PC-9 (cell line): ENCODE results near the gene BCL11A. TPM values are rescaled to one million over a fixed set of nuclear protein-coding genes. Genes with fewer than 3 reads are reported as not detected.

ENCODE experiments used
- BruUV-seq: library from RNA; stranded (reverse); fragments of 400-500 nt; replicated peaks from 2 replicates; lab custom pipeline; 2021; lab: Mats Ljungman, UMichigan
- CTCF ChIA-PET: fragments of 300-600 bp; sonication (Branson Sonifier 250); formaldehyde crosslinking; loops from one replicate; lab custom pipeline; 2022; ENCODE audit warnings: antibody characterized with exemption; lab: Charles Lee
- POLR2A ChIA-PET: fragments of 300-600 bp; sonication (Branson Sonifier 250); formaldehyde crosslinking; loops from one replicate; lab custom pipeline; 2022; ENCODE audit warnings: antibody characterized with exemption; ENCODE audit not compliant: unreplicated experiment; lab: Charles Lee
- DNase-seq, 2 experiments: peaks; one replicate each; pipeline versions ENCODE4 v3.0.0 to v3.0.0-alpha.2; 2015 to 2022; ENCODE audit warnings: mixed read lengths in 1 of 2
- H2AFZ ChIP-seq: fragments of 200-600 bp; sonication (generic); 2 replicates; pipeline ENCODE4 v1.8.1; 2017; ENCODE audit warnings: antibody characterized with exemption
- H3F3A ChIP-seq: fragments of 200-600 bp; sonication (generic); 2 replicates; pipeline ENCODE4 v1.8.1; 2017; ENCODE audit warnings: antibody characterized with exemption, mild to moderate bottlenecking, low read depth; ENCODE audit not compliant: insufficient read depth
- H3K27ac ChIP-seq: fragments of 200-600 bp; sonication (generic); 2 replicates; pipeline ENCODE4 v1.6.1; 2016; ENCODE audit warnings: mixed run types
- H3K27me3 ChIP-seq: fragments of 200-600 bp; sonication (generic); 2 replicates; pipeline ENCODE4 v1.6.1; 2016; ENCODE audit warnings: low read depth, mixed run types; ENCODE audit not compliant: insufficient read depth
- H3K36me3 ChIP-seq: fragments of 200-600 bp; sonication (generic); 2 replicates; pipeline ENCODE4 v1.6.1; 2016; ENCODE audit warnings: low read depth, mixed run types
- H3K4me1 ChIP-seq: fragments of 200-600 bp; sonication (generic); replicated peaks from 2 replicates; pipeline ENCODE4 v1.6.1; 2016; ENCODE audit warnings: mixed run types; ENCODE audit not compliant: insufficient read depth
- H3K4me2 ChIP-seq: fragments of 200-600 bp; sonication (generic); 2 replicates; pipeline ENCODE4 v1.6.1; 2017; ENCODE audit warnings: mixed run types
- H3K4me3 ChIP-seq: fragments of 200-600 bp; sonication (generic); 2 replicates; pipeline ENCODE4 v1.6.1; 2016; ENCODE audit warnings: mixed run types
- H3K79me2 ChIP-seq: fragments of 200-600 bp; sonication (generic); 2 replicates; pipeline ENCODE4 v1.6.1; 2017; ENCODE audit warnings: low read depth, mixed run types
- H3K9me2 ChIP-seq: fragments of 200-600 bp; sonication (generic); 2 replicates; pipeline ENCODE4 v1.8.1; 2017; ENCODE audit warnings: mild to moderate bottlenecking; ENCODE audit not compliant: insufficient read depth
- H3K9me3 ChIP-seq: fragments of 200-600 bp; sonication (generic); 2 replicates; pipeline ENCODE4 v1.8.1; 2016; ENCODE audit warnings: low read depth; ENCODE audit not compliant: insufficient read depth
- H4K20me1 ChIP-seq: fragments of 200-600 bp; sonication (generic); 2 replicates; pipeline ENCODE4 v1.8.1; 2017; ENCODE audit not compliant: insufficient read depth
- EZH2 ChIP-seq: fragments of 200-600 bp; sonication (generic); IDR thresholded peaks from 2 replicates; pipeline ENCODE4 v1.8.0; 2017; ENCODE audit warnings: antibody characterized with exemption, low read depth
- intact Hi-C: fragments of 100-400 bp; cut with micrococcal nuclease; formaldehyde crosslinking; loops from one replicate; pipeline ENCODE4 v1.10.0; 2022; ENCODE audit not compliant: unreplicated experiment
- total RNA-seq: library from RNA; stranded (reverse); gene quantifications from 2 replicates; pipeline ENCODE4 v1.2.3, GENCODE V29; 2021
- TF ChIP-seq, protein P1 (sequence below): fragments of 200-600 bp; sonication (generic); conservative IDR thresholded peaks from 2 replicates; pipeline ENCODE4 v1.6.1; 2017; ENCODE audit warnings: mixed run types, antibody characterized with exemption, mild to moderate bottlenecking, moderate library complexity

The BCL11A gene
- total RNA-seq, 1 experiment from 2014 or later, result not detected

DNA sequence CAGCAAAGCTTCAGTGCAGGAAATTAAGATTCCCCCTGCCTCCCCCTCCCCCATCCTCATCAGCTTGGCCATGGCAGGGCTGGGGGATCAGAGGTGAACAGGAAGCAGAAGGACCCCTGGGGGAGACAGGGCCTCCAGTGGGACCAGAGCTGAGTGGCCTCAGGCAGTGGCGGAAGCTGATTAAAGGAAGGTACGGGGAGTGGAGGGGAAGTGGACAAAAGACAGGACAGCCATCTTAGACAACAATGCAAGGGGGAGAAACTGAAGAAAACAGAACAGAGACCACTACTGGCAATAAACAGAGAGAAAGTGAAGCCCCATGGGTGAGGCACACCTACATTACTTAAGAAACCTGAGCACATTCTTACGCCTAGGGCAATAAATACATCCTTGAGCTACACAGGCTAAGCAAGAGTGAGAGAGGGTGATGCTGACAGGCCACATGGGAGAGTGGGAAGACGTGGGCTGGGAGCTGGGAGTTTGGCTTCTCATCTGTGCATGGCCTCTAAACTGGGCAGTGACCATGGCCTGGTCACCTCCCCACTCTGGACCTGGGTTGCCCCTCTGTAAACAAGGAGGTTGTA, 59.6 kb downstream of the BCL11A start:
- POLR2A ChIA-PET, result no interaction called here
- Histone ChIP-seq H2AFZ (no peak overlapping the region), H3K9me3 (no peaks in the 10 kb centered on the region), H3K27me3 (peaks cover 94% of the 10 kb centered on the region), H3K27ac (no peak overlapping the region), H3K36me3 (no peaks in the 10 kb centered on the region), H3F3A (no peaks in the 10 kb centered on the region), H4K20me1 (no peaks in the 10 kb centered on the region), H3K79me2 (no peaks in the 10 kb centered on the region), H3K4me2 (no peak overlapping the region), H3K4me1 (no peaks in the 10 kb centered on the region), H3K9me2 (no peaks in the 10 kb centered on the region), H3K4me3 (no peak overlapping the region)
- no TSS peak for BruUV-seq
- DNase-seq, result no peak
- intact Hi-C loops, result no loop called here
- no peak for TF ChIP-seq EZH2
- TF ChIP-seq, protein P1, sequence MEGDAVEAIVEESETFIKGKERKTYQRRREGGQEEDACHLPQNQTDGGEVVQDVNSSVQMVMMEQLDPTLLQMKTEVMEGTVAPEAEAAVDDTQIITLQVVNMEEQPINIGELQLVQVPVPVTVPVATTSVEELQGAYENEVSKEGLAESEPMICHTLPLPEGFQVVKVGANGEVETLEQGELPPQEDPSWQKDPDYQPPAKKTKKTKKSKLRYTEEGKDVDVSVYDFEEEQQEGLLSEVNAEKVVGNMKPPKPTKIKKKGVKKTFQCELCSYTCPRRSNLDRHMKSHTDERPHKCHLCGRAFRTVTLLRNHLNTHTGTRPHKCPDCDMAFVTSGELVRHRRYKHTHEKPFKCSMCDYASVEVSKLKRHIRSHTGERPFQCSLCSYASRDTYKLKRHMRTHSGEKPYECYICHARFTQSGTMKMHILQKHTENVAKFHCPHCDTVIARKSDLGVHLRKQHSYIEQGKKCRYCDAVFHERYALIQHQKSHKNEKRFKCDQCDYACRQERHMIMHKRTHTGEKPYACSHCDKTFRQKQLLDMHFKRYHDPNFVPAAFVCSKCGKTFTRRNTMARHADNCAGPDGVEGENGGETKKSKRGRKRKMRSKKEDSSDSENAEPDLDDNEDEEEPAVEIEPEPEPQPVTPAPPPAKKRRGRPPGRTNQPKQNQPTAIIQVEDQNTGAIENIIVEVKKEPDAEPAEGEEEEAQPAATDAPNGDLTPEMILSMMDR, result no peak
- CTCF ChIA-PET, result no interaction called here

DNA sequence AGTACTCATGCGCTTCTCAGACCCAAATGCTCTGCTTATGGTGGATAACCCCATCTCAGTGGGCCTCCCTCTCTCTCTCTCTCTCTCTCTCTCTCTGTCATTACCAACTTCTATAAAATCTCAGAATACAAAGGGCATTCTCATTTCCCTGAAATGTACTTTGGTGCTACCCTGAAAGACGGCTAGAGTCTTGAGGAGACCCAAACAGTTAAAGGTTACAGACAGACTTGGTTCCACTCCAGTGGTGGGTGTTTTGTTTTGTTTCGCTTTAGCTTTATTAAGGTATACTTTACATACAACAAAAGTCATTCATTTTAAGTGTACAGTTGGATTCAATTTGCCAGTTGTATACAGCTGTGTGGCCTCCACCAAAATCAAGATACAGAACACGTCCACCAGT, 60.9 kb downstream of the BCL11A start:
- no peak overlapping the region for H3K27ac ChIP-seq
- BruUV-seq, result no TSS peak
- no peak for DNase-seq
- H2AFZ ChIP-seq, result no peak overlapping the region
- no peaks in the 10 kb centered on the region for H3K9me2 ChIP-seq
- H3K36me3 ChIP-seq, result no peaks in the 10 kb centered on the region
- CTCF ChIA-PET, result no interaction called here
- H3K27me3 ChIP-seq, result peaks cover 94% of the 10 kb centered on the region
- no peak overlapping the region for H3K4me2 ChIP-seq
- H3K4me1 ChIP-seq, result no peaks in the 10 kb centered on the region
- H3F3A ChIP-seq, result no peaks in the 10 kb centered on the region
- H3K9me3 ChIP-seq, result no peaks in the 10 kb centered on the region
- TF ChIP-seq, protein P1, result no peak
- TF ChIP-seq EZH2, result no peak
- no peaks in the 10 kb centered on the region for H3K79me2 ChIP-seq
- intact Hi-C loops, result no loop called here
- no peaks in the 10 kb centered on the region for H4K20me1 ChIP-seq
- POLR2A ChIA-PET, result no interaction called here
- H3K4me3 ChIP-seq, result no peak overlapping the region

DNA sequence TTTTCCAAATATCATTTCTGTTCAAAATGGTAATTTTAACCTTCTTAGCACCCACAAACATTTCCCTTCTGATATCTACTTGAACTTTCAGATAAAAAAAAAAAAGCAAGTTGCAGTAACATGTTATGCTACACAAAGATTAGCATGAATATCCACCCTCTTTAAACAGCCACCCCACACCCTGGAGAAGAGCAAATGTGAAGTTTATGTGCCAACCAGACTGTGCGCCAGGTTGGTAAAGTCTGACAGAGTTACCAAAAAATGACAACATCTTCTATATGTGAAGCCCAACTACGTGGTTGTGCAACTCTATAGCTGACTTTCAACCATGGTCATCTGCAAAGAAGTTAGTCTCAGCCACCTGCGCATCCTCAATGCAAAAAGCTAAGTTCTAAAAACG, 62.6 kb downstream of the BCL11A start:
- H3K36me3 ChIP-seq, result no peaks in the 10 kb centered on the region
- no peaks in the 10 kb centered on the region for H3F3A ChIP-seq
- H3K27me3 ChIP-seq, result peaks cover 94% of the 10 kb centered on the region
- H2AFZ ChIP-seq, result no peak overlapping the region
- H3K4me2 ChIP-seq, result no peak overlapping the region
- no peaks in the 10 kb centered on the region for H3K9me3 ChIP-seq
- intact Hi-C loops, result no loop called here
- H3K4me1 ChIP-seq, result no peaks in the 10 kb centered on the region
- no peak for DNase-seq
- CTCF ChIA-PET, result no interaction called here
- H3K27ac ChIP-seq, result no peak overlapping the region
- POLR2A ChIA-PET, result no interaction called here
- TF ChIP-seq, protein P1, result no peak
- no peak for TF ChIP-seq EZH2
- BruUV-seq, result no TSS peak
- no peaks in the 10 kb centered on the region for H4K20me1 ChIP-seq
- no peaks in the 10 kb centered on the region for H3K9me2 ChIP-seq
- no peak overlapping the region for H3K4me3 ChIP-seq
- no peaks in the 10 kb centered on the region for H3K79me2 ChIP-seq
